Activated T-helper 2 cell treated with anti-CD3 and anti-CD28 coated beads, Interferon-gamma antibody, Interleukin-2, Interleukin-4, amounts not matched to agents 10 μg/mL and 5 μg/mL and 100 μg/mL, durations not matched to agents 14 hours and 24 hours and 36 hours (primary cell): ENCODE measurements around the gene OPRD1. TPM values are rescaled to one million over a fixed set of nuclear protein-coding genes. Genes with fewer than 3 reads are reported as not detected.
"Not testable (repeated sequence)": the region's sequence is repeated elsewhere in the genome, so short reads cannot be mapped to it uniquely, and the experiment has no call there.

Source experiments
- DNase-seq: peaks from one replicate; pipeline ENCODE4 v3.0.0; 2021; ENCODE audit warnings: low spot score
- H3K27ac Mint-ChIP-seq: one replicate; pipeline ENCODE4 v1.8.0; 2021; ENCODE audit warnings: mixed read lengths
- H3K27me3 Mint-ChIP-seq: one replicate; pipeline ENCODE4 v1.8.0; 2021; ENCODE audit warnings: low read depth, mixed read lengths
- H3K36me3 Mint-ChIP-seq: one replicate; pipeline ENCODE4 v1.8.0; 2021; ENCODE audit warnings: low read depth, mixed read lengths
- H3K4me1 Mint-ChIP-seq: one replicate; pipeline ENCODE4 v1.8.0; 2021; ENCODE audit warnings: low read depth, mixed read lengths
- H3K4me3 Mint-ChIP-seq: one replicate; pipeline ENCODE4 v1.8.0; 2021; ENCODE audit warnings: low read depth, mild to moderate bottlenecking, moderate library complexity, mixed read lengths
- H3K9me3 Mint-ChIP-seq: one replicate; pipeline ENCODE4 v1.8.0; 2021; ENCODE audit warnings: mixed read lengths
- intact Hi-C: fragments of 100-400 bp; cut with micrococcal nuclease; formaldehyde crosslinking; loops from one replicate; pipeline ENCODE4 v1.15.1; 2023
- total RNA-seq: library from RNA; stranded (reverse); gene quantifications from 2 replicates; pipeline ENCODE4 v1.2.3, GENCODE V29; 2022

OPRD1 gene
- total RNA-seq, 1 donor from 2014 or later: not detected

DNA sequence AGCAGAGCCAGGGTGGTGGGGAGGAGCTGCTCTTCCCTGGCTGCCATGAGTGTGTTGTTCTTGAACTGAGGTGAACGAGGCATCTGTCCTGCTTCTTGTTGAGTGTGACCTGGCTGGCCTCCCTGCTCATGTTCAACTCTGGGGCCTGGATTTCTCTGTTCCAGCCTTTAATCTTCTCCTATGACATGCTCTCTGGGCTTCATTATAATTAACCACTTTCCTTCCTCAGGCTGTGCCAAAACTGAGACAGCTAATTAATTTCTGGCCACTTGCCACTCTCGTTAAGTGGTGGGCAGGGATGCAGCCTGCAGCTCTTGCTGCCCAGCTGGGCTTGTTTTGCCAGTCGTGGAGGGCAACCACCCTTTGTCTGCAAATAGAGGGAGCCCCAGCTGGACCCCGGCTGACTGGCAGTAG, 23.3 kb downstream of the OPRD1 start:
- H3K27ac Mint-ChIP-seq: no peak overlapping the region
- H3K27me3 Mint-ChIP-seq: no peaks in the 10 kb centered on the region
- intact Hi-C loops: no loop called here
- no peak for DNase-seq
- no peaks in the 10 kb centered on the region for H3K4me1 Mint-ChIP-seq
- no peaks in the 10 kb centered on the region for H3K9me3 Mint-ChIP-seq
- no peaks in the 10 kb centered on the region for H3K36me3 Mint-ChIP-seq
- H3K4me3 Mint-ChIP-seq: no peak overlapping the region

DNA sequence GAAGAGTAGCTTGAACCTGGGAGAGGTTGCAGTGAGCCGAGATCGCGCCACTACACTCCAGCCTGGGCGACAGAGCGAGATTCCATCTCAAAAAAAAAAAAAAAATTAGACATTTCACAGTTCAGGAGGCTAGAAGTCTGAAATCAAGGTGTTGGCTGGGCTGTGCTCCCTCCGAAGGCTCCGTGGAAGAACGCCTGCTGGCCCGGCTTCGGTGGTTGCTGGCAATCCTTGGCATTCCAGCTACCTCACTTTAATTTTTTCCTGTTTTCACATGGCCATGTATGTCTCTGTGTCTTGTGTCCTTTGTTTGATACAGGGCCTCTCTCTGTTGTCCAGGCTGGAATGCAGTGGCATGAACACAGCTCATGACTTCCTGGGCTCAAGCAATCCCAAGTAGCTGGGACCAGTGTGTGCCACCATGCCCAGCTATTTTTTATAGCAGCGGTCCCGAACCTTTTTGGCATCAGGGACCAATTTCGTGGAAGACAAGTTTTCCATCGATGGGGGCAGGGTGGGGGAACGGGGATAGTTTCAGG, 24.5 kb downstream of the OPRD1 start:
- Mint-ChIP-seq H3K27ac (no peak overlapping the region), H3K36me3 (no peaks in the 10 kb centered on the region), H3K9me3 (no peaks in the 10 kb centered on the region), H3K4me1 (no peaks in the 10 kb centered on the region), H3K4me3 (no peak overlapping the region), H3K27me3 (no peaks in the 10 kb centered on the region)
- DNase-seq: no peak
- intact Hi-C loops: no loop called here

DNA sequence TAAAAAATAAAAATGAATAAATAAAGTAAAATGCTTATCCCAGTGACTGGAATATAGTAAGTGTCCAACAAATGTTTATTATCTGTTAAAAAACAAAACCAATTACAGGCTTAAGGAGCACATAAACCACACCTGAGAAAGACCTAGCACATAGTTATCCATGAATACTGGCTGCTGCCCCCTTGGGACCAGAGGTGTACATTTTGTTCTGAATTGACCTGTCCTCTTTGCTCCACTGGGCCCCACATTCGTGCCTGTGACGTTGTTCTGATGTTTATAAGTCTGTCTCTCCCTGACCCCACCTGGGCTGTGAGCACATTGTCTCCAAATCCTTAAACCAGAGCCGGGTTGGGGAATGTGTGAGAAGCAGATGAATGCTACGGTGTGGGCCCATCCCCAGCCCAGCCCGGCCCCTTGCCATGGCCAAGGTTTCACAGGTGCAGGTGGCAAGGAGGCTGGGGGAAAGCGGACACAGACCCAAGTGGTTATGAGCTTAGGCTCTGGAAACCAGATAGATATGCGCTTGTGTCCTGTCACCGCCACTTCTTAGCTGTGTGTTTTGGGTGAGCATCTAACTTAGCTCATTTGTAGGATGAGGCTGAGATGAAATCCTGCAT, 29.1 kb downstream of the OPRD1 start:
- Mint-ChIP-seq H3K27ac (no peak overlapping the region), H3K36me3 (no peaks in the 10 kb centered on the region), H3K27me3 (peaks cover 3% of the 10 kb centered on the region), H3K4me3 (no peak overlapping the region), H3K9me3 (no peaks in the 10 kb centered on the region), H3K4me1 (peaks cover 4% of the 10 kb centered on the region)
- intact Hi-C loops: no loop called here
- DNase-seq: no peak

DNA sequence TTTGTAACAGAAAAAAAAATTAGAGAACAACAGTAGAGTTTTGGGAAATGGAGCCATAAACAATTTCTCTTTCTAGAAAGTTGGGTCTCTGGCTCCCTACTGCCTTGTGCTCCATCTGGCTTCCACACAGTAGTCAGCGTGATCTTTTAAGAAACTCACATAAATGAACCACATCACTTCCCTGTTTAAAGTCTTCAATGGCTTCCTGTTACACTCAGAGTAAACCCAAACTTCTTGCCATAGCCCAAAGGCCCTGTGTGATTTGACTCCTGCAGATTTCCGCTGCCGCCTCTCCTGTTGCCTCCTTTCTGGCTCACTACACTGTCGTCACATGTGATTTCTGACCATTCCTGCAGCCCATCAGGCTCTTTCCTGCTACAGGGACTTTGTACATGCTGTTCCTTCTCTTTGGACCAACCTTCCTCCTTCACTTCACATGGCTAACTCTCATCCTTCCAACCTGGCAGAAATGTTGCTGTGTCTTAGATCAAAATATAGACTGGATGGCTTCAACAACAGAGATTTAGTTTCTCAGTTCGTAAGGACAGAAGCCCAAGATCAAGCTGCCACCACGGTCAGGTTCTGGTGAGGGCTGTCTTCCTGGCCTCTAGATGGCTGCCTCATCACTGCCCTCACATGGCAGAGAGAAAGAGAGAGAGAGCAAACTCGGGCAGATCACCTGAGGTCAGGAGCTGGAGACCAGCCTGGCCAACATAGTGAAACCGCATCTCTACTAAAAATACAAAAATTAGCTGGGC, 34.0 kb downstream of the OPRD1 start:
- H3K27ac Mint-ChIP-seq: no peak overlapping the region
- H3K4me3 Mint-ChIP-seq: no peak overlapping the region
- peaks cover 5% of the 10 kb centered on the region for H3K27me3 Mint-ChIP-seq
- H3K36me3 Mint-ChIP-seq: no peaks in the 10 kb centered on the region
- intact Hi-C loops: no loop called here
- DNase-seq: no peak
- peaks cover 6% of the 10 kb centered on the region for H3K4me1 Mint-ChIP-seq
- H3K9me3 Mint-ChIP-seq: no peaks in the 10 kb centered on the region

DNA sequence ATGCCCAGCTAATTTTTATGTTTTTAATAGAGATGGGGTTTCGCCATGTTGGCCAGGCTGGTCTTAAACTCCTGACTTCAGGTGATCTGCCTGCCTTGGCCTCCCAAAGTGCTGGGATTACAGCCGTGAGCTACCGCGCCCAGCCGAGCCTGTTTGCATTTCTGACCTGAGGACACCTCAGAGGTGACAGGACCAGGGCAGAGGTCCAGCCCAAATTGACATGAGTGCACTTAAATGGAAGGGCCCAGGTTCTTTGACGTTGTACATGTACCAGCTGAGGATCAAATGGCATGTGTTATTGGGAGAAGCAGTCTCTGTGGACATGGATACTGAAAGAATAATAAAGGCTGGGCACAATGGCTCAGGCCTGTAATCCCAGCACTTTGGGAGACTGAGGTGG, 35.2 kb downstream of the OPRD1 start:
- H3K27ac Mint-ChIP-seq, intact Hi-C loops, H3K4me3 Mint-ChIP-seq, H3K9me3 Mint-ChIP-seq, DNase-seq, H3K27me3 Mint-ChIP-seq, H3K36me3 Mint-ChIP-seq, H3K4me1 Mint-ChIP-seq: not testable (repeated sequence)

DNA sequence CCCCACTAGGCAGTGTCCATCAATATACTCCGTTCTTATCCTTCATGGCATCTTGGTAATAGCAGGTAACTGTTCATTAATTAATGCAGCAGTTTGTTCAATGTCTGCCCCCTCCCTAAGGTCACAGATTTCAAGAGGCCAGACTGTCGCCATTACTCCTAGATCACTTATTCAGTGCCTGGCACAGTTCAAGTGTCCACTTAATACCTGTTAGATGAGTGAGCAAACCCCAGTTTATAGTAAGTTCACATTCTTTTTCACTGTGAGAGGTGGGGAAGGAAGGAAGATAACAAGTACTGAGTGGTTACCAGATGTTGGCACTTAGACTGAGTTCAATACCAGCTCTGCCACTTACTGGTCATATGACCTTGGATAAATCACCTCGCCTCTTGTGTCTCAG, 36.4 kb downstream of the OPRD1 start:
- Mint-ChIP-seq H3K27ac (no peak overlapping the region), H3K4me1 (peaks cover 6% of the 10 kb centered on the region), H3K36me3 (no peaks in the 10 kb centered on the region), H3K9me3 (no peaks in the 10 kb centered on the region), H3K27me3 (peaks cover 6% of the 10 kb centered on the region), H3K4me3 (no peak overlapping the region)
- DNase-seq: no peak
- intact Hi-C loops: no loop called here

DNA sequence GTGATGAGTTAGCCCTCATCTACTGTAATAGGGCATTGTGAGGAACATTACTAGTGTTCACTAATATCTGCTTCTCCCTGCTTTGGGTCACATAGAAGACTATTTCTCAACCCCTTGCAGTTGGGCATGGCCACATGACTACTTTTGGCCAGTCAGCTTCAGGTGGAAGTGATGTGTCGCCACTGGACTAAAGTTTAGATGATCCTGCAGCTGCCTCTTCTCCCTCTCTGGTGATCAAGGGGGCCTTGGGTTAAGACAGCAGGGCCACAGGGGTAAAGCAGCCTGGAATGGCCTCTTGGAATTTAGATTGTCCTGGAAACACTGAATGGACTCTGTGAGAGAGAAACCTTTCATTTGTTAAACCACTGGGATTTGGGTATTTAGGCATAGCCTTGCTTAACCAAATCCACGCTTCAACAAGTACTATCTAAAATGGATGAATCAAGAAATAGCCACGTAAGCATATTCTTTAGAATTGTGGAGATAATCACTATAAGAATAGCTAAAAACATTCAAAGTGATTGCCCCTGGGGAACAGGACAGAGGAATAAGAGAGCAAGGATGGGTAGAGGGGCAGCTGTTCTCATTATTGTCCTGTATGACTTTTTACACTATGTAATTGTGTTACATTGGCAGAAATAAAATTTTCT, 41.2 kb downstream of the OPRD1 start:
- Mint-ChIP-seq H3K4me3 (no peak overlapping the region), H3K9me3 (no peaks in the 10 kb centered on the region), H3K4me1 (peaks cover 6% of the 10 kb centered on the region), H3K36me3 (no peaks in the 10 kb centered on the region), H3K27ac (no peak overlapping the region), H3K27me3 (peaks cover 12% of the 10 kb centered on the region)
- no peak for DNase-seq
- intact Hi-C loops: no loop called here

DNA sequence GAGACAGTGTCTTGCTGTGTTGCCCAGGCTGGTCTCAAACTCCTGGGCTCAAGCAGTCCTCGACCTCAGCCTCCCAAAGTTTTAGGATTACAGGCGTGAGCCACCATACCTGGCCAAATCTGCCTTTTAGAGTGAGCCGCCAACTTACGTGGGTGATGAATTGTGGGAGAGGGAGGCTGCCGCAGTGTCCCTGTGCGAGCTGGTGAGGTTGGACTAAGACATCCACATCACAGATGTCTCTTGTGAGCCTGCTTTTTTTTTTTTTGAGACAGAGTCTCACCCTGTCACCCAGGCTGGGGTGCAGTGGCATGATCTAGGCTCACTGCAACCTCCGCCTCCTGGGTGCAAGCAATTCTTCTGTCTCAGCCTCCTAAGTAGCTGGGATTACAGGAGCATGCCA, 42.4 kb downstream of the OPRD1 start:
- intact Hi-C loops, H3K27ac Mint-ChIP-seq, H3K9me3 Mint-ChIP-seq, H3K4me1 Mint-ChIP-seq, DNase-seq, H3K4me3 Mint-ChIP-seq, H3K36me3 Mint-ChIP-seq: not testable (repeated sequence)
- H3K27me3 Mint-ChIP-seq: peaks cover 12% of the 10 kb centered on the region

DNA sequence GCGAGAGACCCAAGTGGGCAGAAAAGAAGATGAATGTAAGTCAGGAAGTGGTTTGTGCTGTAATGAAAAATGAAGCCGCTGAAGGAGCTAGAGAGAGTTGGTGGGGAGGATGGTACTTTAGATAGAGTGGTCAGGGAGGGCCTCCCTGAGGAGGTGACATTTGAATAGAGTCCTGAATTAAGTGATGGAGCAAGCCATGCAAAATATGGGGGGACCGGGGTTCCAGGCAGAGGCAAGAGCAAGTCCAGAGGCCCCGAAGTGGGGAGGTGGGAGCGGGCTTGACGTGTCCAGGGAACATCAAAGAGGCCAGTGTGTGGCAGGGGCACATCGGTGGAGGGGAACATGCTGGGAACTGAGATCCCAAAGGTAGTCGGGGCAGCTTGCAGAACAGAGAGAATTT, 43.1 kb downstream of the OPRD1 start:
- H3K27ac Mint-ChIP-seq: no peak overlapping the region
- H3K36me3 Mint-ChIP-seq: no peaks in the 10 kb centered on the region
- no peaks in the 10 kb centered on the region for H3K9me3 Mint-ChIP-seq
- no peak for DNase-seq
- H3K4me3 Mint-ChIP-seq: no peak overlapping the region
- intact Hi-C loops: no loop called here
- peaks cover 12% of the 10 kb centered on the region for H3K27me3 Mint-ChIP-seq
- H3K4me1 Mint-ChIP-seq: peaks cover 6% of the 10 kb centered on the region

DNA sequence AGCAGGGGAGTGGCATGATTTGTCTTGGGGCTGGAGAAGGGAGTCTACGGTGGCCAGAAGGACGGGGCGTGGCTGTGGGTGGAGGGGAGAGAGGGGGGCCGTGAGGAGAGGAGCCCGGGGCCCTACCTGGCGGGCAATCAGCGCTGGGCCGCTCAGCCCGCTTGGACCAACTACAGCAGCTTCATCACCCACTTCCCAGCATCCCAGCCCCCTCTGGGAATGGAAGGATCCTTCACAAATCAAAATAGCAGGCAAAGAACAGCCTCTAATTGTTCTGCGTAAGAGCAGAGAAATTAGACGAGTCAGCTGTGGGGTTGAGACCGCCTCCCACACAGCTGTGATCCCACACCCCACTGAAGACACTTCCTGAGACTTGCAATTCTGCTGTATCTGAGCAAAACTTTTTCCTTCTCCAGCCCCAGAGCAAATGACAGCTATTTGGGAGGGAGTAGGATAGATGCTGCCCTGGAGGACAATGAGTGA, 43.5 kb downstream of the OPRD1 start:
- intact Hi-C loops: no loop called here
- H3K9me3 Mint-ChIP-seq: no peaks in the 10 kb centered on the region
- no peak for DNase-seq
- H3K27ac Mint-ChIP-seq: no peak overlapping the region
- H3K4me3 Mint-ChIP-seq: no peak overlapping the region
- peaks cover 6% of the 10 kb centered on the region for H3K4me1 Mint-ChIP-seq
- peaks cover 12% of the 10 kb centered on the region for H3K27me3 Mint-ChIP-seq
- no peaks in the 10 kb centered on the region for H3K36me3 Mint-ChIP-seq

DNA sequence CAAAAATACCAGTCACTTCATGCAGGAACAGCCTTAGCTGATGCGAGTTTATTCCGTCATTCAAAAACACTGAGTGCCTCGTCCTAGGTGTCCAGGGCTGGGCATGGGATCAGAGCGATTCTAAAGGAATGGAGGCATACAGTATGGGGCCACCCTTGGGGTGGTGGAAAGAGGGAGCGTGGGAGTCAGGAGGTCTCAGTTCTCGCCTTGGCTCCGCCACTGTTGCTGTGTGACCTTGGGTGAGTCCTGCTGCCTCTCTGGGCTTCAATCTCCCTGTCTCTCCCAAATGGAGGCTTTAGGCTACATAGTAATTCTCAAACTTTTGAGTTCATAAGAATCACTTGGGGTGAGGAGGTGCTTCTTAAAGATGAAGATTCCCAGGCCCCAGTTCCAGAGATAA, 44.0 kb downstream of the OPRD1 start:
- no peak for DNase-seq
- Mint-ChIP-seq H3K27ac (no peak overlapping the region), H3K4me3 (no peak overlapping the region), H3K36me3 (no peaks in the 10 kb centered on the region), H3K4me1 (peaks cover 6% of the 10 kb centered on the region), H3K27me3 (peaks cover 11% of the 10 kb centered on the region), H3K9me3 (no peaks in the 10 kb centered on the region)
- intact Hi-C loops: no loop called here

DNA sequence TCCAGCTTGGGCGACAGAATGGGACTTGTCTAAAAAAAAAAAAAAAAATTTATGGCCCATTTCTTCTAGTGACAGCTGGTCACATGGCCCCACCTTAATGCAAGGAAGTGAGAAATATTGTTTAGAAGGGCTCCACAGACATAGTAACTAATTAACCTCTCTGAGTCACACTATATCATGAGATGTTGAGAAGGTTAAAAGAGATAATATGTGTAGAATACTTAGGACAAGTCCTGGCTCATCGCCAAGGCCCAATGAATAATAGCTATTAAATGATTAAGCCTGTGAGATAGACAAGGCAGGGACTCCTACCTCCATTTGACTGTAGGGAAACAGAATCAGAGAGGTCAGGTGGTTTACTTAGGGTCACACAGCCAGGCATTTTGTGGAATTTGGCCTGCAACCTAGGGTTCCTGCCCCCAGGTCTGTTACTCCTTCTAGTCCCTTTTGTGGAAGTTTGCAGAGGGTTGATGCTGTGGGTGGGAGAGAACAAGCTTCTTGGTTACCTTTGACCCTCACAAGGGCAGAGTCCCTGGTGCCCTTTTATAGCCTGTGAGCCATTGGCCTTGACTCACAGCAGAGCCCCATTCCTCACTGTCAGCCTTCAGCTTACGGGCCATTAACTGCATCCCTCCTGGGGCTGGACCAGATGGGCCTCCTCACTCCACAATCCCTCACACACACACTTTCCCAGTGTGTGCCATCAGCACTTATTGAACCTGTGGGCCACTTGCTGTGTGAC, 48.5 kb downstream of the OPRD1 start:
- no peaks in the 10 kb centered on the region for H3K4me1 Mint-ChIP-seq
- no peak for DNase-seq
- H3K36me3 Mint-ChIP-seq: no peaks in the 10 kb centered on the region
- intact Hi-C loops: no loop called here
- no peaks in the 10 kb centered on the region for H3K9me3 Mint-ChIP-seq
- no peak overlapping the region for H3K27ac Mint-ChIP-seq
- no peaks in the 10 kb centered on the region for H3K27me3 Mint-ChIP-seq
- H3K4me3 Mint-ChIP-seq: no peak overlapping the region
